HCT116 (cell line): Measurements from ENCODE around the gene IQCH. TPM values are rescaled to one million over a fixed set of nuclear protein-coding genes. Genes with fewer than 3 reads are reported as not detected.

ENCODE experiments used
- ATAC-seq: fragments of 200-7000 bp; cut with Tn5 transposase; 2 replicates; pipeline ENCODE4 v1.9.1; 2020; ENCODE audit warnings: mild to moderate bottlenecking, moderate library complexity
- BruUV-seq: library from RNA; stranded (reverse); fragments of 400-500 nt; replicated peaks from 2 replicates; lab custom pipeline; 2021; lab: Mats Ljungman, UMichigan
- CTCF ChIA-PET: fragments of 300-600 bp; sonication (Branson Sonifier 250); formaldehyde crosslinking; loops from one replicate; lab custom pipeline; 2021; ENCODE audit warnings: antibody characterized with exemption; lab: Charles Lee
- POLR2A ChIA-PET: fragments of 300-600, 350-600 bp; sonication (Branson Sonifier 250); formaldehyde crosslinking; loops from one replicate; lab custom pipeline; 2021; ENCODE audit warnings: antibody characterized with exemption; lab: Charles Lee
- RAD21 ChIA-PET, 2 experiments: fragments of 300-600 bp; sonication (Branson Sonifier 250); formaldehyde crosslinking; loops; one replicate each; lab custom pipeline; 2023; ENCODE audit warnings: low total read pairs in 2 of 2; ENCODE audit not compliant: uncharacterized antibody in 2 of 2, unreplicated experiment in 2 of 2, low non-redundant PET in 1 of 2; lab: Charles Lee
- DNase-seq: peaks from one replicate; pipeline ENCODE4 v3.0.0-alpha.2; 2010; ENCODE audit warnings: low read depth, low spot score
- H2AFZ ChIP-seq: fragments of 200-600 bp; shearing (Covaris generic), sonication (generic); 2 replicates; pipeline ENCODE4 v1.6.1; 2017; ENCODE audit warnings: low read depth, mixed run types, mixed read lengths, antibody characterized with exemption, low read length; ENCODE audit not compliant: poor library complexity, severe bottlenecking
- H3K27ac ChIP-seq: 2 replicates; pipeline ENCODE4 v1.5.1; 2012; ENCODE audit warnings: low read depth, low read length
- H3K27me3 ChIP-seq: fragments of 200-600 bp; sonication (generic); 2 replicates; pipeline ENCODE4 v1.6.1; 2016; ENCODE audit warnings: mixed run types, low read length, mixed read lengths; ENCODE audit not compliant: insufficient read depth
- H3K36me3 ChIP-seq, 2 experiments: fragments of 200-500 bp in 1 of 2; fragments of 200-600 bp in 1 of 2; sonication (Bioruptor generic) in 1 of 2; sonication (generic) in 1 of 2; 2 replicates each; pipeline versions ENCODE4 v1.5.1 to v1.6.1; 2014 to 2016; ENCODE audit warnings: low read length in 2 of 2, inconsistent platforms in 1 of 2, mixed read lengths in 1 of 2, mixed run types in 1 of 2; ENCODE audit not compliant: insufficient read depth in 2 of 2, control insufficient read depth in 1 of 2
- H3K4me1 ChIP-seq, 2 experiments: fragments of 200-600 bp in 1 of 2; sonication (generic) in 1 of 2; 2 replicates each; pipeline versions ENCODE4 v1.5.1 to v1.6.1; 2012 to 2017; ENCODE audit warnings: low read length in 2 of 2, inconsistent platforms in 1 of 2, mild to moderate bottlenecking in 1 of 2, mixed read lengths in 1 of 2, mixed run types in 1 of 2, moderate library complexity in 1 of 2; ENCODE audit not compliant: insufficient read depth in 2 of 2, control insufficient read depth in 1 of 2
- H3K4me2 ChIP-seq: fragments of 200-600 bp; sonication (generic); 2 replicates; pipeline ENCODE4 v1.6.1; 2017; ENCODE audit warnings: mixed run types, low read length, mixed read lengths
- H3K4me3 ChIP-seq, 2 experiments: fragments of 200-600 bp in 1 of 2; sonication (generic) in 1 of 2; replicated peaks in 1 of 2; 2 replicates each; pipeline ENCODE4 v1.5.1; 2011 to 2016; ENCODE audit warnings: low read length in 2 of 2, control low read depth in 1 of 2, low read depth in 1 of 2, mild to moderate bottlenecking in 1 of 2, mixed read lengths in 1 of 2, mixed run types in 1 of 2
- H3K79me2 ChIP-seq: fragments of 200-600 bp; sonication (generic); 2 replicates; pipeline ENCODE4 v1.6.1; 2017; ENCODE audit warnings: mild to moderate bottlenecking, mixed run types, low read length, moderate library complexity, mixed read lengths; ENCODE audit not compliant: insufficient read depth
- H3K9ac ChIP-seq: fragments of 200-600 bp; sonication (generic); 2 replicates; pipeline ENCODE4 v1.6.1; 2016; ENCODE audit warnings: low read length, mixed read lengths
- H3K9me2 ChIP-seq: fragments of 200-600 bp; sonication (generic), shearing (Covaris generic); 2 replicates; pipeline ENCODE4 v1.6.1; 2017; ENCODE audit warnings: mixed run types, mild to moderate bottlenecking, moderate library complexity; ENCODE audit not compliant: insufficient read depth
- H3K9me3 ChIP-seq, 2 experiments: fragments of 200-500 bp in 1 of 2; fragments of 200-600 bp in 1 of 2; sonication (Bioruptor generic) in 1 of 2; sonication (generic) in 1 of 2; 2 replicates each; pipeline ENCODE4 v1.6.1; 2014 to 2017; ENCODE audit warnings: low read length in 2 of 2, mixed read lengths in 2 of 2, inconsistent platforms in 1 of 2, low read depth in 1 of 2, mild to moderate bottlenecking in 1 of 2, mixed run types in 1 of 2, moderate library complexity in 1 of 2; ENCODE audit not compliant: control insufficient read depth in 1 of 2, insufficient read depth in 1 of 2
- H4K20me1 ChIP-seq: fragments of 200-600 bp; sonication (generic), shearing (Covaris generic); 2 replicates; pipeline ENCODE4 v1.6.1; 2017; ENCODE audit warnings: mixed run types, mild to moderate bottlenecking, moderate library complexity; ENCODE audit not compliant: insufficient read depth
- CBX3 ChIP-seq: IDR thresholded peaks from 2 replicates; pipeline ENCODE4 v1.6.1; 2012; ENCODE audit warnings: low read depth
- CEBPB ChIP-seq: IDR thresholded peaks from 2 replicates; pipeline ENCODE4 v1.6.1; 2012; ENCODE audit warnings: low read depth
- EGR1 ChIP-seq: IDR thresholded peaks from 2 replicates; pipeline ENCODE4 v1.6.1; 2012; ENCODE audit warnings: low read depth
- EZH2 ChIP-seq: fragments of 200-600 bp; sonication (generic); IDR thresholded peaks from 2 replicates; pipeline ENCODE4 v1.6.1; 2017; ENCODE audit warnings: antibody characterized with exemption, mixed run types
- EZH2phosphoT487 ChIP-seq: fragments of 200-600 bp; IDR thresholded peaks from 2 replicates; pipeline ENCODE4 v1.6.1; 2018; ENCODE audit warnings: antibody characterized with exemption, borderline replicate concordance
- JUND ChIP-seq: IDR thresholded peaks from 2 replicates; pipeline ENCODE4 v1.6.1; 2012
- MAX ChIP-seq: IDR thresholded peaks from 2 replicates; pipeline ENCODE4 v1.6.1; 2012
- POLR2A ChIP-seq: IDR thresholded peaks from 2 replicates; pipeline ENCODE4 v1.7.0; 2011; ENCODE audit warnings: borderline replicate concordance; ENCODE audit not compliant: insufficient read depth, insufficient read length; ENCODE audit errors: extremely low read depth
- POLR2AphosphoS5 ChIP-seq: IDR thresholded peaks from 2 replicates; pipeline ENCODE4 v1.6.1; 2011; ENCODE audit warnings: mild to moderate bottlenecking, low read depth, low read length, moderate library complexity
- RAD21 ChIP-seq: IDR thresholded peaks from 2 replicates; pipeline ENCODE4 v1.6.1; 2012; ENCODE audit warnings: low read depth, mild to moderate bottlenecking
- REST ChIP-seq: IDR thresholded peaks from 2 replicates; pipeline ENCODE4 v1.6.1; 2012; ENCODE audit warnings: low read depth
- SIN3A ChIP-seq: IDR thresholded peaks from 2 replicates; pipeline ENCODE4 v1.6.1; 2012; ENCODE audit warnings: low read depth
- SP1 ChIP-seq: IDR thresholded peaks from 2 replicates; pipeline ENCODE4 v1.6.1; 2012; ENCODE audit warnings: low read depth
- SRF ChIP-seq: IDR thresholded peaks from 2 replicates; pipeline ENCODE4 v1.6.1; 2012; ENCODE audit warnings: low read depth
- TCF7L2 ChIP-seq: IDR thresholded peaks from 2 replicates; pipeline ENCODE4 v1.7.0; 2011; ENCODE audit warnings: borderline replicate concordance, inconsistent platforms; ENCODE audit not compliant: insufficient read depth, insufficient read length; ENCODE audit errors: extremely low read depth
- YY1 ChIP-seq: IDR thresholded peaks from 2 replicates; pipeline ENCODE4 v1.6.1; 2011; ENCODE audit warnings: low read length, low read depth, moderate library complexity, mild to moderate bottlenecking; ENCODE audit not compliant: insufficient replicate concordance; ENCODE audit errors: extremely low read depth
- ZFX ChIP-seq: fragments of 450-650 bp; IDR thresholded peaks from 2 replicates; pipeline ENCODE4 v1.6.1; 2017
- ZNF274 ChIP-seq: fragments of 200-500 bp; sonication (Bioruptor generic); IDR thresholded peaks from 2 replicates; pipeline ENCODE4 v1.6.1; 2014; ENCODE audit warnings: mild to moderate bottlenecking, low read depth, low read length, inconsistent platforms
- intact Hi-C: fragments of 100-400 bp; cut with micrococcal nuclease; formaldehyde crosslinking; loops from 2 replicates; pipeline ENCODE4 v1.10.0; 2022
- total RNA-seq: library from RNA; stranded (reverse); gene quantifications from one replicate; pipeline ENCODE4 v1.2.1, GENCODE V29; 2021; ENCODE audit not compliant: unreplicated experiment
- TF ChIP-seq, protein P1 (sequence below): IDR thresholded peaks from 2 replicates; pipeline ENCODE4 v1.6.1; 2012

Gene IQCH
- total RNA-seq, 1 experiment from 2014 or later, result 4.6 TPM

GRCh38 chr15:67524235-67524634 lies 269.6 kb downstream of the IQCH start:
- Histone ChIP-seq H3K4me1 (peaks cover 10 to 19% of the 10 kb centered on the region in 2 experiments), H3K9ac (no peak overlapping the region), H3K4me3 (no peak overlapping the region), H3K9me2 (no peaks in the 10 kb centered on the region), H4K20me1 (no peaks in the 10 kb centered on the region), H2AFZ (no peak overlapping the region), H3K9me3 (no peaks in the 10 kb centered on the region), H3K36me3 (no peaks in the 10 kb centered on the region), H3K79me2 (peaks cover 48% of the 10 kb centered on the region), H3K27me3 (no peaks in the 10 kb centered on the region), H3K4me2 (no peak overlapping the region), H3K27ac (no peak overlapping the region)
- ATAC-seq, result no peak
- ChIA-PET CTCF (interaction anchor here (0.7 kb wide), 1 partner anchor 1026 kb away, joined by 4 read pairs; no protein-coding TSS in a partner anchor), RAD21 (no interaction called here), POLR2A (no interaction called here)
- DNase-seq, result no peak
- no TSS peak for BruUV-seq
- TF ChIP-seq CBX3 (no peak), SP1 (no peak), JUND (no peak), EZH2phosphoT487 (no peak), YY1 (no peak), RAD21 (no peak)
- intact Hi-C loops, result loop anchor here (10.0 kb wide), 1 partner anchor 311 kb away; no protein-coding TSS in a partner anchor

DNA sequence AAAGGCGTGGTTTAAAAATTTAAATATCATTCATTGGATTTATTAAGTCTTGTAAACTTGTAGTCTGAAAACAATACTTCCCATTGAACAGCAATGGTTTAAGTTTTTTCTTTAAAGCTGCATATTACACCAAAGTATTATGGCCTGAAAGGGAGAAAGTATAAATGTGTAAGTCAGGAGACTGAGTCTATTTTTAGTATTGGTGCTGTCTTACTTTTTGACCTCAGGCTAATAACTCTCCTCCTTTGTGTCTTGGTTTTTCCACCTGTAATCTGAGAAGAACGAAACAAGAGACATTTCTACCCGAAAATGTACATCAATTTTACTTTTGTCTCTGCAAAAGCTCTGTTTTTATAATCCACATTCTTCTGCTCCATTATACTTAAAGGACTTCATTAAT lies 273.9 kb downstream of the IQCH start:
- ChIA-PET POLR2A (no interaction called here), RAD21 (no interaction called here), CTCF (no interaction called here)
- H3K9me3 ChIP-seq, result no peaks in the 10 kb centered on the region
- no peak for ATAC-seq
- no peaks in the 10 kb centered on the region for H3K27me3 ChIP-seq
- intact Hi-C loops, result loop anchor here (10.0 kb wide), 1 partner anchor 306 kb away; no protein-coding TSS in a partner anchor
- no peak overlapping the region for H3K4me3 ChIP-seq
- no peak for DNase-seq
- no peak overlapping the region for H2AFZ ChIP-seq
- no peaks in the 10 kb centered on the region for H3K9me2 ChIP-seq
- H3K4me2 ChIP-seq, result no peak overlapping the region
- no peaks in the 10 kb centered on the region for H3K36me3 ChIP-seq
- no peaks in the 10 kb centered on the region for H4K20me1 ChIP-seq
- BruUV-seq, result no TSS peak
- peaks cover 28% of the 10 kb centered on the region for H3K79me2 ChIP-seq
- no peak overlapping the region for H3K9ac ChIP-seq
- H3K4me1 ChIP-seq, result no peaks in the 10 kb centered on the region
- H3K27ac ChIP-seq, result no peak overlapping the region
- TF ChIP-seq EZH2, result no peak
- no peak for TF ChIP-seq CEBPB
- TF ChIP-seq SRF, result no peak
- TF ChIP-seq POLR2A, result no peak
- no peak for TF ChIP-seq RAD21
- TF ChIP-seq CBX3, result no peak
- no peak for TF ChIP-seq SIN3A
- no peak for TF ChIP-seq ZFX
- TF ChIP-seq TCF7L2, result no peak
- no peak for TF ChIP-seq EGR1
- TF ChIP-seq YY1, result no peak
- TF ChIP-seq EZH2phosphoT487, result no peak
- TF ChIP-seq, protein P1, sequence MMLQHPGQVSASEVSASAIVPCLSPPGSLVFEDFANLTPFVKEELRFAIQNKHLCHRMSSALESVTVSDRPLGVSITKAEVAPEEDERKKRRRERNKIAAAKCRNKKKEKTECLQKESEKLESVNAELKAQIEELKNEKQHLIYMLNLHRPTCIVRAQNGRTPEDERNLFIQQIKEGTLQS, result no peak
- no peak for TF ChIP-seq REST
- TF ChIP-seq ZNF274, result no peak
- TF ChIP-seq POLR2AphosphoS5, result no peak
- TF ChIP-seq MAX, result no peak
